ENCODE results near the gene CTNNA3.

The CTNNA3 gene

GRCh38 chr10:66204838-66205237 is 1491.2 kb downstream of the CTNNA3 start:
- no peak overlapping the region for H3K4me3 ChIP-seq (ENCODE audit: low read depth, low read length)

GRCh38 chr10:66202101-66202500 is 1493.9 kb downstream of the CTNNA3 start:
- no peak overlapping the region for H3K4me3 ChIP-seq (ENCODE audit: low read depth, low read length)

DNA sequence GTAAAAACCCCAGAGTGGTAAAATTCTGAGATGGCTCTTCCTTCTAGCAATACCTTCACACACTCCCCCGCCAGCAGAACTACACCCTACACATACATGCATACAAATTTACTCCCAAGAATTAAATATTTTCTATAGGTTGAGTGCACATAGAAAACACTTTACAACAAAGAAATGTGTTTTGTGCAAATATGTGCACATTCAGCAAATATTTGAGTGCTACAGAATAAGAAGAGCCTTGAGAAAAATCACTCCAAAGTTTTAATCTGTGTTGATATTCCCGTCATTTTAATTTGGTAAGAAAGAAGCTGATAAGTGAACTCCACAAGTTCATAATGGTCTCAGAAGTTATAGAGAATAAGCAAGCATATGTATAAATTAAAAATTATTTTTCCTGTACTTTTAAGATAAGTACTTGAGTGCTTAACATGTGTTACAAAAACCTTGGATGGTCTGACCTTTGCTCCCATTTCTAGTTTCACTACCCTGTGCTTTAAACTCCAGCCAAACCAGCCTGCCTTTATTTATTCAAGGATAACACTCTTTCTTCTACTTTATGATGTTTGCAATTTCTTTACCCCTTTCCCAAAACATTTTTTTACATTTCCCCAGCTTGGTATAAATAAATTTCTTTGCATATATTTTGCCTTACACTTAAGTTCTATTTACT is 1503.7 kb downstream of the CTNNA3 start:
- H3K4me3 ChIP-seq (ENCODE audit: low read depth, low read length): no peak overlapping the region

GRCh38 chr10:66190413-66190812 is 1505.6 kb downstream of the CTNNA3 start:
- no peak overlapping the region for H3K4me3 ChIP-seq (ENCODE audit: low read depth, low read length)

GRCh38 chr10:66189271-66189670 is 1506.7 kb downstream of the CTNNA3 start:
- H3K4me3 ChIP-seq (ENCODE audit: low read depth, low read length): no peak overlapping the region

DNA sequence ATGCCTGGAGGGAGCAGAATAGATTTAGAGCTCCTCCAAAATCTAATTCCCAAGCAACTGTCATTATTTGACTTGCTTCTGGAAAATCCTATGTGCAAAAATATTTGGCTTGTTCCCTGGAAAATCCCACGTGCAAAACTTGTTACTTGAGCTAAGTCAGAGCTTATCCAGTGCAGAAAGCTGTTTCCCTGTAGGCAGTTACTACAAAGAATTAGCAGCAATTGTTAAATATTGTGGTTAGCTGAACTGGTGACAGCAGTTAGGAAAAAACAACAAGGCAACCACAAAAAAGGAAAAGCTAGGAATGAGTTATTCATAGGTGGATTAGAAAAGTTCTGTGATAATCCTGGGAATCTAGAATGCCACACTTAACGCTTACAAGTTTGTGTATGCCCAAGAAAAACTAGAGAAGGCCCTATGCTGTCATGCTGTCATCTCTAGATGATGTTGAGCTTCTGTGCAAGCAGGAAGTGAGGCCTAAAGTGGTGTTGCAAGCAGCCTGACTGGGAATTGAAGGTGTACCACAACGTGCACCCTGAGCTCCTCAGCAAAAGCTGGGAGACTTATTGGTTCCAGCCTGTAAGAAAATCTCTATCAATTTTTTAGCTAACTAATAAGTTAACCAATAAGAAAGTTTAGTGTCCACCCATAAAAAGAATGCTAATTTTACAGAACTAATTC is 1508.8 kb downstream of the CTNNA3 start:
- H3K4me3 ChIP-seq (ENCODE audit: low read depth, low read length): no peak overlapping the region

DNA sequence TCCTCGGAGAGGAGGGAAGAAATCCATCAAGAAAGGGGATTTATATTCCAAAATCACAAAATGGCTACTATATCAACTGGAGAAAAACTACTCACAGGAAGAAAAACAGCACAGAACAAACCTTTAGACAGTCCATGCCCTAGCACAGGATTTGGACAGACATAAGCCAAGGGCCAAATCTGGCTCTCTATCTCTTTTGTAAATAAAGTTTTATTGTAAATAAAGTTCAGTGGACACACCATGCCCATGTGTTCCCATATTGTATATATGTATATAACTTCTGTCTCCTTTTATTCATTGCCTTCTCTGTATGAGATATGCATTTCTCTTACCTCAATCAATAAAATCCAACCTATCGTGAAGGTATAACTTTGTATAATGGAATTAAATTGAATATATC is 1513.0 kb downstream of the CTNNA3 start:
- no peak overlapping the region for H3K4me3 ChIP-seq (ENCODE audit: low read depth, low read length)

GRCh38 chr10:66180581-66181318 is 1515.2 kb downstream of the CTNNA3 start:
- H3K4me3 ChIP-seq (ENCODE audit: low read depth, low read length): no peak overlapping the region

DNA sequence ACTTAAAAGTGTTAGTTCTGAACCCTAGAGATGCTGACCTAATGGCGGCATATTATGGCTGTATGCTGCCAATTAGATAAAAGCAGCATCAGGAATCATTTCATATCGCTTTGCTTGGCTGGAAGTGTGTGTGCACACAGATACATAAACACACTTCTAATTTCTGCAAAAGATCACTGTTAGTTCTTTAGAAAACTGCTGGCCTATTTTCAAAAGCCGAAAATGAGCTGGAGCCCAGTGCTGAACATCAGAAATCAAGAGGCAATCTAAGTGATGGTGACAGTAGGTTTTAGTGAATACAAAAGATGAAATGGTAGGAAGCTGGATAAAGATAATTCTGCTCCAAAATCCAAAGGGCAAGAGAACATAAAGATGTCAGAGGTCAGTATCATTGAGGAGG is 1516.0 kb downstream of the CTNNA3 start:
- H3K4me3 ChIP-seq (ENCODE audit: low read depth, low read length): no peak overlapping the region

- no peak overlapping the region for H3K4me3 ChIP-seq (ENCODE audit: low read depth, low read length)
Observed at GRCh38 chr10:66176772-66177171, 1519.2 kb downstream of the CTNNA3 start.

- H3K4me3 ChIP-seq (ENCODE audit: low read depth, low read length): no peak overlapping the region
Observed at GRCh38 chr10:66167816-66168215, 1528.2 kb downstream of the CTNNA3 start.

DNA sequence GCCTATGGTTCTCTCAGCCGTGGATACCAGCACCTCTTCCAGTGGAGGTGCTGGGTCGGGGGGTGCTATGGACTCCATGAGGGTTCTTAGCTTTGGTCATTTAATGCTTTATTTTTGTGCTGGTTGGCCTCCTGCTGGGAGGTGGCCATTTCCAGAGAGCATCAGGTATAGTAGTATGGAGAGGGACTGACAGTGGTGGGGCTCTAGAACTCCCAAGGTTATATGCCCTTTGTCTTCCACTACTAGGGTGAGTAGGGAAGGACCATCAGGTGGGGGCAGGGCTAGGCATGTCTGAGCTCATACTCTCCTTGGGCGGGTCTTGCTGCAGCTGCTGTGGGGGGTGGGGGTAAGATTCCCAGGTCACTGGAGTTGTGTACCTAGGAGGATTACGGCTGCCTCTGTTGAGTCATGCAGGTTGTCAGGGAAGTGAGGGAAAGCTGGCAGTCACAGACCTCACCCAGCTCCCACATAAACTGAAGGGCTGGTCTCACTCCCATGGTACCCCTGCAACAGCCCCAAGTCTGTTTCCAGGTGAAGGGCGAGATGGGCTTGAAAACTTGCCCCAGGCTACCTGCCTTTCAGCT is 1533.3 kb downstream of the CTNNA3 start:
- H3K4me3 ChIP-seq (ENCODE audit: low read depth, low read length): no peak overlapping the region

- no peak overlapping the region for H3K4me3 ChIP-seq (ENCODE audit: low read depth, low read length)
Observed at GRCh38 chr10:66151346-66151745, 1544.6 kb downstream of the CTNNA3 start.

- no peak overlapping the region for H3K4me3 ChIP-seq (ENCODE audit: low read depth, low read length)
Observed at GRCh38 chr10:66148312-66148711, 1547.7 kb downstream of the CTNNA3 start.

DNA sequence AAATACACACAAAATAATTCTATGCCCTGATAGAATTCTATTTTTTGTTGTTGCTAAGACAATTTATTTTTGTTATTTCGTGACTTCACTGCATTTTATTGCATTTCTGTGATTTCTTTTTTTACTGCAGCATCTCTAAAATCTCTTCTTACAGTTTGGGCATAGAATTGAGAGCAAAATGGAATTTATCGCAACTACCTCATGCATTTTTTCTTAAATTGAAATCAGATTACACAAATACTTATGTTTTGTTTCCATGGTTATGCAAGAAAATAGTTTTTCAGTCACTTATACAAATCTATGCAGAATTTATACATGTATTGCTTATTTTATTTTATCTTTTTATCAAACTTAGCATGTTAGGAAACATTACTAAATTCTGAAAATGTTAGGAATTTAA is 1552.0 kb downstream of the CTNNA3 start:
- no peak overlapping the region for H3K4me3 ChIP-seq (ENCODE audit: low read depth, low read length)

GRCh38 chr10:66102756-66103155 is 1593.2 kb downstream of the CTNNA3 start:
- no peak overlapping the region for H3K4me3 ChIP-seq (ENCODE audit: low read depth, low read length)

DNA sequence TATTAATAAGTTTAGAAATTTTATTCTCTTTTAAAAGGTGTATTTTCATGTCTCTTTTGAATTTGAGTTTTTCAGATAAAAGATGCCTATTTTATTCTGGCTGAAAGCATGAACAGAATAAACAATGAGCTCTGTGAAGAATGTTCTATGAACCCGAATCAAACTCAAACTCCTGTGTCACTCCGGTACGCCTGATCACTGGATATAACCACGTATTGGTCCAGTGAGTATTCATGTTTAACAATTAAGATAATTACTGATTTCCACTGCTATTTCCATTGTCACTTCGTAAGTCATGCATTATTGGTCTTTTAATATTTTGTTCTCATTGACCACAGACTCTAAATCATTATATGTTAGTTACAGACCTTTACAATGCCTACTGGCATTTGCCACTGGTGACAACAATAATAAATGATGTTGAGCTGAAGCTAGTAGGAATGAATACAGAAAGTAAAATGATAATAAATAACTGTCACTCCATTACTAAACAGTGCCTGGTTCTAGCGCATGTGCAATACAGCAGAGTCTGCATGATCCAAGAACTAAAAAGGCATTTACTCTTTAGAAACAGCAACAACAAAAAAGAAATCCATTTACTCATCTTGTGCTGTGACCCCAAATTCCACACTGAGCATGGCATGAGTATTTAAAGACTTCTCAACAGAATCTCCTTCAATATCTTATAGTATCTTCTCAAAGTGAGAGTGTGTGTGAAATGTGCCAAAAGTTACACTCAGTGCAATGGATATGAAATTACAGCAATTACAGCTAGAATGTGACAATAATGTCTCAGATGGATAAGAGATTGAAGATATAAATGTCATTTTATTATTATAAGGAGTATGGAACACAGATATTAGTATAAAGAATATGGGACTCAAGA is 1597.2 kb downstream of the CTNNA3 start:
- no peak overlapping the region for H3K4me3 ChIP-seq (ENCODE audit: low read depth, low read length)

DNA sequence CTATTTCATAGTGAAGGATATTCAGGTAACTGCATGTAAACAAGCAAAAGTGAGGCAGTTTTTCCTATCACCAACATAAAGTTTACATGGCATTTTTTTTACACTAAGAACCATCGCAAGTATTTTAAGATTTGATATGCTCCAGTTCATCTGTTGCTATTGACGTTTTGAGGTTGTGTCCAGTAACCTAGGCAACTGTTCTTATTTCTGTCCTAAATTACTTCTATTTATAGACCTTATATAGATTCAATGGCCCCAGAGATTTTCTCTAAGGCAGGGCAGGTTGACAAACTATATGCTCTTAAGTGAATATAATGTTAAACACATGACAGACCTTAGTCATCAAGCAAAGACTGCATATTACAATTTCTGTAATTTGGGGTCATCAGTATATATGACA is 1600.4 kb downstream of the CTNNA3 start:
- no peak overlapping the region for H3K4me3 ChIP-seq (ENCODE audit: low read depth, low read length)

DNA sequence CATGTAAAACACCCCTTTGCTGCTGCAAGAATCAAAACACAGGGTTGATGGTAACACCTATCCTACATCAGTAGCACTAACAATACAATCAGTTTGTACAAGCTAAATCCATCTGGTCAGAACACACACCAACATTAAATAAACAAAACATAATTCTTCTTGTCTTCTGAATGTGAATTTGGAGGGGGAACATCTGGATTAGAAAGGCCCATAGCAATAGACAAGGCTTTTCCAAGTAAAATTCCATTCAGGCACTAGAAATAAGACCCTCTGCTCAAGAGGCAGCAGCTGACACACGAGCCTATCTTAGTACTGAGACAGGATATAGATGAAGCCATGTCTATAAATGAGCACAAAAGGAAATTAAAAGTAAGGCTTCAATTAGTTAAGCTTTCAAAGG is 1610.1 kb downstream of the CTNNA3 start:
- no peak overlapping the region for H3K4me3 ChIP-seq (ENCODE audit: low read depth, low read length)

- no peak overlapping the region for H3K4me3 ChIP-seq (ENCODE audit: low read depth, low read length)
Observed at GRCh38 chr10:66071907-66072306, 1624.1 kb downstream of the CTNNA3 start.

GRCh38 chr10:66058594-66058993 is 1637.4 kb downstream of the CTNNA3 start:
- no peak overlapping the region for H3K4me3 ChIP-seq (ENCODE audit: low read depth, low read length)

Data from iPS-11a (cell line).